NOMO-1 treated with DMSO at 0.1 percent for 48 hours (cell line): ENCODE data around the gene SLC7A9.
"Not testable (repeated sequence)": the region's sequence is repeated elsewhere in the genome, so short reads cannot be mapped to it uniquely, and the experiment has no call there.

ENCODE experiments used
- DNase-seq: peaks from one replicate; lab custom pipeline; 2025; ENCODE audit not compliant: unreplicated experiment; lab: John Stamatoyannopoulos, UW

SLC7A9 gene

GRCh38 chr19:32864318-32865007, 5.1 kb downstream of the SLC7A9 start:
- DNase-seq = no peak

GRCh38 chr19:32863841-32864240, 5.7 kb downstream of the SLC7A9 start:
- DNase-seq = no peak

- no peak for DNase-seq
These were observed 6.3 kb downstream of the SLC7A9 start for GRCh38 chr19:32863301-32863700.

- DNase-seq = no peak
These were observed 6.8 kb downstream of the SLC7A9 start for GRCh38 chr19:32862741-32863140.

GRCh38 chr19:32862173-32862572, 7.4 kb downstream of the SLC7A9 start:
- no peak for DNase-seq

GRCh38 chr19:32861596-32861995, 8.0 kb downstream of the SLC7A9 start:
- DNase-seq = no peak

GRCh38 chr19:32859591-32859990, 10.0 kb downstream of the SLC7A9 start:
- no peak for DNase-seq

GRCh38 chr19:32858559-32858958, 11.0 kb downstream of the SLC7A9 start:
- no peak for DNase-seq

GRCh38 chr19:32858155-32858554, 11.4 kb downstream of the SLC7A9 start:
- no peak for DNase-seq

GRCh38 chr19:32857584-32857983, 12.0 kb downstream of the SLC7A9 start:
- DNase-seq = no peak

- not testable (repeated sequence) for DNase-seq
These were observed 12.7 kb downstream of the SLC7A9 start for GRCh38 chr19:32856818-32857217.

- no peak for DNase-seq
These were observed 17.4 kb downstream of the SLC7A9 start for GRCh38 chr19:32852216-32852615.

GRCh38 chr19:32848035-32848434, 21.5 kb downstream of the SLC7A9 start:
- not testable (repeated sequence) for DNase-seq

GRCh38 chr19:32843716-32844245, 25.8 kb downstream of the SLC7A9 start:
- DNase-seq = no peak

- no peak for DNase-seq
These were observed 27.5 kb downstream of the SLC7A9 start for GRCh38 chr19:32842061-32842460.

- no peak for DNase-seq
These were observed 32.0 kb downstream of the SLC7A9 start for GRCh38 chr19:32837531-32837930.

GRCh38 chr19:32833388-32833787, 36.2 kb downstream of the SLC7A9 start:
- DNase-seq = not testable (repeated sequence)

GRCh38 chr19:32832825-32833224, 36.7 kb downstream of the SLC7A9 start:
- not testable (repeated sequence) for DNase-seq

GRCh38 chr19:32832094-32832493, 37.5 kb downstream of the SLC7A9 start:
- DNase-seq = not testable (repeated sequence)

- DNase-seq = no peak
These were observed 38.0 kb downstream of the SLC7A9 start for GRCh38 chr19:32831611-32832010.

GRCh38 chr19:32830231-32831014, 39.1 kb downstream of the SLC7A9 start:
- DNase-seq = no peak

- no peak for DNase-seq
These were observed 40.1 kb downstream of the SLC7A9 start for GRCh38 chr19:32829345-32829896.
